Tibial artery (tissue), 4 donors: ENCODE data around the gene ST6GALNAC1.

Experiments used
- DNase-seq, 2 donors: peaks; one replicate each; pipeline ENCODE4 v3.0.0-alpha.2; 2019
- H3K27ac ChIP-seq, 2 donors: fragments of 200-600 bp; sonication (generic) in 1 of 2; 1 replicate in 1 of 2; 2 replicates in 1 of 2; pipeline ENCODE4 v1.5.1; 2018 to 2019; ENCODE audit warnings: mild to moderate bottlenecking in 1 of 2
- H3K27me3 ChIP-seq, 2 donors: fragments of 200-600 bp; sonication (generic) in 1 of 2; one replicate each; pipeline versions ENCODE4 v1.5.1 to v1.6.0; 2016 to 2019
- H3K36me3 ChIP-seq, 3 donors: fragments of 200-600 bp; sonication (generic) in 2 of 3; one replicate each; pipeline ENCODE4 v1.5.1; 2016 to 2019; ENCODE audit warnings: mild to moderate bottlenecking in 2 of 3
- H3K4me1 ChIP-seq, 4 donors: fragments of 200-600 bp; sonication (generic) in 2 of 4; 1 replicate in 3 of 4; 2 replicates in 1 of 4; pipeline ENCODE4 v1.5.1; 2016 to 2019
- H3K4me3 ChIP-seq, 2 donors: fragments of 200-600 bp; sonication (generic) in 1 of 2; 1 replicate in 1 of 2; 2 replicates in 1 of 2; pipeline ENCODE4 v1.5.1; 2018 to 2019; ENCODE audit warnings: mild to moderate bottlenecking in 2 of 2
- H3K9me3 ChIP-seq, 3 donors: fragments of 200-600 bp; sonication (generic) in 1 of 3; one replicate each; pipeline ENCODE4 v1.5.1; 2016 to 2019
- CTCF ChIP-seq, 2 experiments: fragments of 200-600 bp in 1 of 2; fragments of 450-650 bp in 1 of 2; IDR thresholded peaks; one replicate each; pipeline ENCODE4 v1.5.1; 2017 to 2019; ENCODE audit warnings: antibody characterized with exemption in 2 of 2, mild to moderate bottlenecking in 1 of 2, moderate library complexity in 1 of 2
- intact Hi-C: fragments of 100-400 bp; cut with DNase I; formaldehyde crosslinking; loops from one replicate; pipeline ENCODE4 v1.15.0; 2023; ENCODE audit warnings: low total_unique reads

The ST6GALNAC1 gene

GRCh38 chr17:76688165-76688622 is 44.6 kb upstream of the ST6GALNAC1 start:
- Histone ChIP-seq H3K27ac (peak overlapping the region; percentile 84 to 89), H3K4me1 (peaks cover 6 to 73% (median 42%) of the 10 kb centered on the region in 4 donors), H3K9me3 (no peaks in the 10 kb centered on the region), H3K4me3 (peak overlapping the region in 1 of 2 donors; percentile 13), H3K27me3 (no peaks in the 10 kb centered on the region), H3K36me3 (peaks cover 15 to 25% (median 17%) of the 10 kb centered on the region in 3 donors)
- intact Hi-C loops: no loop called here
- TF ChIP-seq CTCF (IDR thresholded peaks at IDR 0.05): no peak
- DNase-seq: no peak

DNA sequence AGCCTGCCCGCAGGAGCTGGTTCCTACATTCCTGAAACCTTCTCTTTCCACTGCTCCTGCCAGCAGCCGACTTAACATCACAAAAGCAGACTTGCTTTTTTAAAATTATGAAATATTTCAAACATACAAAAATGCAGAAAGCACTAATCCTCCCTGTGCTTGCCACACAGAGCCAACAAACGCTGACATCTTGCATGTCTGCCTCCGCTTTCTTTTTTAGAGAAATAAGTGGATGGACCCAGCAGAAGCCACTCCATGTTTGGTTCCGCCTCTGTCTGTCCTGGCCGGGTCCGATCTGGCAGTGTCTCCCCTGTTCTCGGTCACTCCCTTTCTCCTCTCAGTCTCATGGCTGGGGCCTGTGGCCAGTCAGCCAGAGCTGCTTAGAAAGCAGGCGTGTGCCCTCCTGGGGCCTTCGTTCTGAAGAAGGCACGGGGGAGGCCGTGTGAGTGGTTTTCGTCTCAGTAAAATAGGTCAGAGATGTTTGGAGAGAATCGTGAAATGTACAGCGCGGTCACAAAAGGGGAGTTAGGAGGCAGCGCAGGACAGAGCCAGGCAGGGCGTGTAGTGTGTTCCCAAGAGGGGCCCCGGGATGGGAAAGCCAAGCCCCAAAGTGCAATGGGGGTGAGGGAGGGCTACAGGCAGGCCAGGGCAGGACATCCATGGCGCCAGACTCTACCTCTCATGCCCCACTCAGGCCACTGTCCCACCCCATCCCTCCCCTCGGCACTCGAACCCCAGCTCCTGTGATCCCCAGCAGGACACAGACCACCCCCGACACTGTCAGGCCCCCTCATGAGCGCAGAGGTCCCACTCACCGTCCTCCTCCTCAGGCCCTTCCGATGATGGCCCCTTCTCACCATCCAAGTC is 44.0 kb upstream of the ST6GALNAC1 start:
- Histone ChIP-seq H3K4me3 (peak overlapping the region in 1 of 2 donors; percentile 13), H3K36me3 (peaks cover 20 to 32% (median 22%) of the 10 kb centered on the region in 3 donors), H3K9me3 (no peaks in the 10 kb centered on the region), H3K4me1 (peaks cover 6 to 68% (median 44%) of the 10 kb centered on the region in 4 donors), H3K27me3 (no peaks in the 10 kb centered on the region), H3K27ac (peak overlapping the region; percentile 84 to 89)
- TF ChIP-seq CTCF (IDR thresholded peaks at IDR 0.05): no peak
- intact Hi-C loops: no loop called here
- peak; percentile 86 to 91 for DNase-seq

GRCh38 chr17:76686538-76687297 is 43.2 kb upstream of the ST6GALNAC1 start:
- H3K4me3 ChIP-seq: no peak overlapping the region
- DNase-seq: no peak
- no peak for TF ChIP-seq CTCF (IDR thresholded peaks at IDR 0.05)
- peak overlapping the region; percentile 84 to 89 for H3K27ac ChIP-seq
- no peaks in the 10 kb centered on the region for H3K9me3 ChIP-seq
- no peaks in the 10 kb centered on the region for H3K27me3 ChIP-seq
- peaks cover 6 to 69% (median 48%) of the 10 kb centered on the region in 4 donors for H3K4me1 ChIP-seq
- peaks cover 28 to 39% (median 30%) of the 10 kb centered on the region in 3 donors for H3K36me3 ChIP-seq
- intact Hi-C loops: no loop called here

GRCh38 chr17:76685846-76686245 is 42.3 kb upstream of the ST6GALNAC1 start:
- intact Hi-C loops: no loop called here
- no peak overlapping the region for H3K4me3 ChIP-seq
- peaks cover 28 to 46% (median 35%) of the 10 kb centered on the region in 3 donors for H3K36me3 ChIP-seq
- H3K27me3 ChIP-seq: no peaks in the 10 kb centered on the region
- DNase-seq: no peak
- peaks cover 6 to 66% (median 49%) of the 10 kb centered on the region in 4 donors for H3K4me1 ChIP-seq
- TF ChIP-seq CTCF (IDR thresholded peaks at IDR 0.05): no peak
- no peaks in the 10 kb centered on the region for H3K9me3 ChIP-seq
- peak overlapping the region; percentile 84 to 89 for H3K27ac ChIP-seq

- TF ChIP-seq CTCF (IDR thresholded peaks at IDR 0.05): no peak
- peaks cover 6 to 61% (median 46%) of the 10 kb centered on the region in 4 donors for H3K4me1 ChIP-seq
Observed at GRCh38 chr17:76685366-76685765, 41.8 kb upstream of the ST6GALNAC1 start.

More at GRCh38 chr17:76685366-76685765, 41.8 kb upstream of the ST6GALNAC1 start:
- Histone ChIP-seq H3K4me3 (no peak overlapping the region), H3K9me3 (no peaks in the 10 kb centered on the region), H3K27me3 (no peaks in the 10 kb centered on the region), H3K27ac (peak overlapping the region in 1 of 2 donors; percentile 89), H3K36me3 (peaks cover 28 to 50% (median 40%) of the 10 kb centered on the region in 3 donors)
- intact Hi-C loops: no loop called here
- DNase-seq: no peak
